PC-3 (cell line): Measurements from ENCODE around the gene DSG4.

Experiments used
- EZH2 ChIP-seq: fragments of 300-600 bp; sonication (generic); IDR thresholded peaks from one replicate; pipeline ENCODE4 v1.6.1; 2017; ENCODE audit warnings: antibody characterized with exemption, mild to moderate bottlenecking, low read length; ENCODE audit not compliant: unreplicated experiment
- TF ChIP-seq, protein P1 (sequence below): fragments of 300-600 bp; sonication (generic); conservative IDR thresholded peaks from 2 replicates; pipeline ENCODE4 v1.5.1; 2017; ENCODE audit warnings: antibody characterized with exemption, low read depth, mild to moderate bottlenecking, low read length

- TF ChIP-seq, protein P1, sequence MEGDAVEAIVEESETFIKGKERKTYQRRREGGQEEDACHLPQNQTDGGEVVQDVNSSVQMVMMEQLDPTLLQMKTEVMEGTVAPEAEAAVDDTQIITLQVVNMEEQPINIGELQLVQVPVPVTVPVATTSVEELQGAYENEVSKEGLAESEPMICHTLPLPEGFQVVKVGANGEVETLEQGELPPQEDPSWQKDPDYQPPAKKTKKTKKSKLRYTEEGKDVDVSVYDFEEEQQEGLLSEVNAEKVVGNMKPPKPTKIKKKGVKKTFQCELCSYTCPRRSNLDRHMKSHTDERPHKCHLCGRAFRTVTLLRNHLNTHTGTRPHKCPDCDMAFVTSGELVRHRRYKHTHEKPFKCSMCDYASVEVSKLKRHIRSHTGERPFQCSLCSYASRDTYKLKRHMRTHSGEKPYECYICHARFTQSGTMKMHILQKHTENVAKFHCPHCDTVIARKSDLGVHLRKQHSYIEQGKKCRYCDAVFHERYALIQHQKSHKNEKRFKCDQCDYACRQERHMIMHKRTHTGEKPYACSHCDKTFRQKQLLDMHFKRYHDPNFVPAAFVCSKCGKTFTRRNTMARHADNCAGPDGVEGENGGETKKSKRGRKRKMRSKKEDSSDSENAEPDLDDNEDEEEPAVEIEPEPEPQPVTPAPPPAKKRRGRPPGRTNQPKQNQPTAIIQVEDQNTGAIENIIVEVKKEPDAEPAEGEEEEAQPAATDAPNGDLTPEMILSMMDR: no peak
- no peak for TF ChIP-seq EZH2
Observed at GRCh38 chr18:31399306-31400032, 22.9 kb downstream of the DSG4 start.
